Measurements from ENCODE around the gene MMP14.

- TF ChIP-seq, protein P1, sequence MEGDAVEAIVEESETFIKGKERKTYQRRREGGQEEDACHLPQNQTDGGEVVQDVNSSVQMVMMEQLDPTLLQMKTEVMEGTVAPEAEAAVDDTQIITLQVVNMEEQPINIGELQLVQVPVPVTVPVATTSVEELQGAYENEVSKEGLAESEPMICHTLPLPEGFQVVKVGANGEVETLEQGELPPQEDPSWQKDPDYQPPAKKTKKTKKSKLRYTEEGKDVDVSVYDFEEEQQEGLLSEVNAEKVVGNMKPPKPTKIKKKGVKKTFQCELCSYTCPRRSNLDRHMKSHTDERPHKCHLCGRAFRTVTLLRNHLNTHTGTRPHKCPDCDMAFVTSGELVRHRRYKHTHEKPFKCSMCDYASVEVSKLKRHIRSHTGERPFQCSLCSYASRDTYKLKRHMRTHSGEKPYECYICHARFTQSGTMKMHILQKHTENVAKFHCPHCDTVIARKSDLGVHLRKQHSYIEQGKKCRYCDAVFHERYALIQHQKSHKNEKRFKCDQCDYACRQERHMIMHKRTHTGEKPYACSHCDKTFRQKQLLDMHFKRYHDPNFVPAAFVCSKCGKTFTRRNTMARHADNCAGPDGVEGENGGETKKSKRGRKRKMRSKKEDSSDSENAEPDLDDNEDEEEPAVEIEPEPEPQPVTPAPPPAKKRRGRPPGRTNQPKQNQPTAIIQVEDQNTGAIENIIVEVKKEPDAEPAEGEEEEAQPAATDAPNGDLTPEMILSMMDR (IDR thresholded peaks at IDR 0.05): no peak
- no peak for TF ChIP-seq POLR2A (IDR thresholded peaks at IDR 0.05)
- no peak for TF ChIP-seq POLR2AphosphoS5 (IDR thresholded peaks at IDR 0.05; ENCODE audit: insufficient read depth in 1 of 2, low read depth in 1 of 2)
Observed at GRCh38 chr14:22870811-22871223, 34.4 kb downstream of the MMP14 start.

Data from vagina (tissue), 2 donors.